HG03558 (cell line): ENCODE results near the gene GP1BA.

Source experiments
- ATAC-seq: cut with Tn5 transposase; IDR thresholded peaks from one replicate; pipeline ENCODE4 v1.9.1; 2021; ENCODE audit warnings: moderate number of reproducible peaks; ENCODE audit not compliant: unreplicated experiment; ENCODE audit errors: extremely low read depth

GP1BA gene

DNA sequence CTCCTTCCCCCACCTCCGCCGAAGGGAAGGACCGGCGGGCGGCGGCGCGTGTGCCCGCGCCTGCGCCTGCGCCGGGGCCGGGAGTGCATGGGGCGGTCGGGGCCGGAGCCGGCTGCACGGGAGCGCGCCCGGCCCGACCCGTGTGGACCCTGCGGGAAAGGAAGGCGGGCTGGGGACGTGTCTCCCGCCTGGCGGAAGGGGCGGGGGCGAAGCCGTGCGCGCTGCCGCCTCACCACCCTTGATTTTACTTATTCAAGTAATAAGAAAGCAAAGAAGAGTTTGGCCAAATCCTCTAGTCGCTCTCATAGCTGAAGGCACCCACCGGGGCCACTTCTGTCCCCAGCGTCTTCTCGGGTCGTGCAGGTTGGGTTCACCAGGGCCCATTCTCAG, 16.8 kb downstream of the GP1BA start:
- no peak for ATAC-seq

DNA sequence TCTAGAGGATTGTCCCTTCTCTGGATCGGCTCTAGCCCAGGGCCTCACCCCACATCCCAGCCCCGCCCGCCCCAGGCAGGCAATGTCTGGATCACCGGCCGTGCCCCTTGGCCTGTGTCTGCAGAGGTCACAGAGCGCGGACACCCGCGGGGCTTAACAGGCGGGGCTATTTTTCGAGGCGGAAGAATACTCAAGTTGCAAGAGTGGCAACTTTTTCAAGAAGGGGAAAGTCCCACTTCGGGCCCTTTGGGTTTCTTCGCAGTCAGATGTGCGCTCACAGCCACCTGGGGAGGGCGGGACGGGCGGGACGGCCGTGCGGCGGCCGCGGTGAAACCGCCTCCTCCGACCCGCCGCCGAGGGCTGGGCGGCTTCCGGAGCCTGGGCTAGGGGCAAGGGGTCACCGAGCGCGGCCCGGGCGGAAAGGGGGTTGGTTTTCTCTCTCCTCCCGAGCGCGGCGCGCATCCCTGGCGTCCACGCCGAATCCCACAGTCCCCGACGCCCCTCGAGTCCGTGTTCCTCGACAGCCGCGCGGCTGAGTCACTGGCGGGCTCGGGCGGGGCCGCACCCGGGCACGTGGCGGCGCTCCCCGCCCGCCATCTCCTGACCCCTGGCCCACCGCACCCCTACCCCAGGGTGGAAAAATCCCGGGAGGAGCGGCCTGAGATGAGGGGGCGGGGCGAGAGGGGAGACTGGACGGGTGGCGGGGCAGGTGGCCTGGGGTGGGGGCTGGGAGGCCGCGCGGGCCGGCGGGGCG, 17.4 kb downstream of the GP1BA start:
- no peak for ATAC-seq

DNA sequence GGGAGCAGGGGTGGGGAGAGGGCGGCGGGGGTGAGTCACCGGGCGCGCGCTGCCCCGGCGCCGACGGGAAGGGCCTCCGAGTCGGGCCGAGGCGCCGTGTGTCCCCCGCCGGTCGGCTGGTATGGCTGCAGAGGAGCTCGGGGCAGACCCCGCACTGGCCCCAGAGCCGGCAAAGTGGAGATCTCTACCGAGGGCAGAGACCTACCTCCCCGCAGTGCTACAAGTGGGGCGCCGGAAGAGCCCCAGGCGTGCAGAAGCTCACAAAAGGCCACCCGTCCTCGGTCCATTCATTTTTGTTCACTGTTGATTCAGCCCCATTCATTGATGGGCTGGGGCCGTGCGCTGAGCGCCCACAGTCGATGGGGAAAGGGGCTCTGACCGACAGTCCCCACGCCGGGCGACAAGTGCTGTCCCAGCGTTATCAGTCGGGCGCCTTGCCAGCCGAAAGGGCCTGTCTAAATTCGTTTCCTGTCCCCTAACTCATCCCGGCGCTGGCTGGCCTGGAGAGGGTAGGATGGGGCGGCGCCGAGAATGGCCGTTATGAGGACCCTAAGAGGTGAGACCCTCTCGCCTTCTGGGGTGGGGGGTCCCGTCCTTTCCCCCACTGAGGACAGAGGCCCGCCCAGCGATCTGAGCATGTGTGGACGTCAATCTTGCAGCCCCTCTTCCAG, 18.1 kb downstream of the GP1BA start:
- no peak for ATAC-seq

DNA sequence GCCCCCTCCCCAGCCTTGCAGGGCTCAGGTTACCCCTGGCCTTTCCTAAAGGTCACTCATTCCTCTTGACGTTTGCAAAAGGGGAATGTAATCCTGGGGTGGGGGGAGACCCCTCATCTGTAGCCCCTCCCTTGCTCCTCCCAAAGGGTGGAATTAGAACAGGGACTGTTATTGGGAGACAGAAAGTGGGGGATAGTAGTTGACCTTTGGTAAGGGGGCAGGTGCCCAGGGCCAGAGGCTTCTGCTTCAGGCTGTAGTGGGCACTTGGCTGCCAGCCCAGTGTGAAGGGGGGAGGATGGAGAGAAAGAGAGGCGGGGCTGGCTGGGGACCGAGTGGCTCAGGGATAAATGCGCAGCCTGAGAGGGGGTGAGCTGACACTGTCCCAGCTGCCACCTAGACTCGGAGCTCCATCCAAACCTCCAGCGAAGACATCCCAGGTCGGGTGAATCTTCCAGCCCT, 18.7 kb downstream of the GP1BA start, which contains the start of gene ENO3:
Gene ENO3, plus strand, starts transcription at position 374 of the 459 bp plus-strand sequence. CDS start 711 bp downstream, outside the sequence.
- ATAC-seq: no peak

DNA sequence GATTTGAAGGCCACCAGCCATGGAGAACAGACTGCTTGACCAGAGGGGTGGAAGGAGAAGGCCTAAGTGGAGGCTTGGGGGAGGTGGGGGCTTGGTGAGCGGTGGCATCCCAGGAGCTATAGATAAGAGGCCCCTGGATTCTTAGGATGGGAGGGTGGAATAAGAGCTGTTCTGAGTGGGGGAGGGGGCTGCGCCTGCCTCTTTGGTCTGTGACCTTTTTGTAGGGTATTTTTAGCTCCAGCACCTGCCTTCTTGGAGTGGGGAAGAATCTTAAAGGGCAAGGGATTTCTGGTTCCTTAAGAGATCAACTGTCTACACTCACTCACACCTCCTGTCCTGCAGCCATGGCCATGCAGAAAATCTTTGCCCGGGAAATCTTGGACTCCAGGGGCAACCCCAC, 19.4 kb downstream of the GP1BA start:
- ATAC-seq: no peak

DNA sequence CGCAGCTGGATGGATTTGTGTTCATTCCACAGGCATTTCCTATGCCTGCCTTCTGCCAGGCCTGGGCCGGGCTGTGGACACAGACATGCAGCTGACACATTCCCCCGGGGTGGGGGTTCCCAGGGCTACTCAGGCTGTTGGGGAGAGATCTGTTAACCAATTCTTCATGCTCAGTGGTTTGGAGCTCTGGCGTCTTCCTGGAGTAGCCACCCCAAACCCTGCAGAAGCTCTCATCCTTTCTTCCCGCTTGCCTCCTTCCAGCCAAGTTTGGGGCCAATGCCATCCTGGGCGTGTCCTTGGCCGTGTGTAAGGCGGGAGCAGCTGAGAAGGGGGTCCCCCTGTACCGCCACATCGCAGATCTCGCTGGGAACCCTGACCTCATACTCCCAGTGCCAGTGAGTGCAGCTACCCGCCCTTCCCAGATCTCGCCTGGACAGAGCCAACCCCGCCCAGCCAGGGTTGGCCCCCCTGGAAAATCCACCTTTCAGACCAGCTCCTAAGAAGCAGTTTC, 21.4 kb downstream of the GP1BA start:
- no peak for ATAC-seq

DNA sequence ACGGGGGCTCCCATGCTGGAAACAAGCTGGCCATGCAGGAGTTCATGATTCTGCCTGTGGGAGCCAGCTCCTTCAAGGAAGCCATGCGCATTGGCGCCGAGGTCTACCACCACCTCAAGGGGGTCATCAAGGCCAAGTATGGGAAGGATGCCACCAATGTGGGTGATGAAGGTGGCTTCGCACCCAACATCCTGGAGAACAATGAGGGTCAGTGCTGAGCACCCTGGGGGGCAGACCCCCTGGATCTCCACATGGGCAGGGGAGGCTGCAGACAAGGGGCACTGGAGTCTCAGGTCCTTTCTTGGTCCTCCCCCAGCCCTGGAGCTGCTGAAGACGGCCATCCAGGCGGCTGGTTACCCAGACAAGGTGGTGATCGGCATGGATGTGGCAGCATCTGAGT, 23.0 kb downstream of the GP1BA start:
- ATAC-seq: no peak

DNA sequence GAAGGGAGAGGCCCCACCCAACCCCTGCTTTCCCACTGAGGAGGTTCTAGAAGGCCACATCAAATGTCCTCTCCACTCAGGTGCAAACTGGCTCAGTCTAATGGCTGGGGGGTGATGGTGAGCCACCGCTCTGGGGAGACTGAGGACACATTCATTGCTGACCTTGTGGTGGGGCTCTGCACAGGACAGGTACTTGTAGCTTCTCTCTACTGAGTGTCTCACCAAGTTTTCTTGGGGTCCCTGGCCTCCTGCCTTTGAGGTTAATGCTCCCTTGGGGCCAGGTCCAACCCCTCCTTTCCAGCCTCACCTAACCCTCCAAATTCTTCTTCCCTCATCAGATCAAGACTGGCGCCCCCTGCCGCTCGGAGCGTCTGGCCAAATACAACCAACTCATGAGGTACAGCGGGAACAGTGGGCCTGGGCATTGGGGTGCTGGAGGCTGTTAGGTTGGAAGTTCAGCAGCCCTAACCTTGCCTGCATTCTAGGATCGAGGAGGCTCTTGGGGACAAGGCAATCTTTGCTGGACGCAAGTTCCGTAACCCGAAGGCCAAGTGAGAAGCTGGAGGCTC, 24.5 kb downstream of the GP1BA start:
- ATAC-seq: no peak

DNA sequence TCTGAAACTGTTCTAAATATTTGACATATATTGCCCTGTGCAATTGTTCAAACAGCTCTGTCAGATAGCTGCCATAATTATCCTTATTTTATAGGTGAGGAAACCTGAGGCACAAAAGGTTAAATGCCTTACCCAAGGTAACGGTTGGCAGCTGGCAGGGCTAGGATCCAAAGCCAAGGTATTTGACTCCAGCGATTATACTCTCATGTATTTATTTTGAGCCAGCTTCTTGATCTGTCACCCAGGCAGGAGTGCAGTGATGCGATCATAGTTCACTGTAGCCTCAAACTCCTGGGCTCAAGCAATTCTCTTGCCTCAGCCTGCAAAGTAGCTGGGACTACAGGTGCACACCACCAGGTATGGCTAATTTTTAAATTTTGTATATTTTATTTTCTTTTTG, 26.0 kb downstream of the GP1BA start:
- ATAC-seq: no peak

DNA sequence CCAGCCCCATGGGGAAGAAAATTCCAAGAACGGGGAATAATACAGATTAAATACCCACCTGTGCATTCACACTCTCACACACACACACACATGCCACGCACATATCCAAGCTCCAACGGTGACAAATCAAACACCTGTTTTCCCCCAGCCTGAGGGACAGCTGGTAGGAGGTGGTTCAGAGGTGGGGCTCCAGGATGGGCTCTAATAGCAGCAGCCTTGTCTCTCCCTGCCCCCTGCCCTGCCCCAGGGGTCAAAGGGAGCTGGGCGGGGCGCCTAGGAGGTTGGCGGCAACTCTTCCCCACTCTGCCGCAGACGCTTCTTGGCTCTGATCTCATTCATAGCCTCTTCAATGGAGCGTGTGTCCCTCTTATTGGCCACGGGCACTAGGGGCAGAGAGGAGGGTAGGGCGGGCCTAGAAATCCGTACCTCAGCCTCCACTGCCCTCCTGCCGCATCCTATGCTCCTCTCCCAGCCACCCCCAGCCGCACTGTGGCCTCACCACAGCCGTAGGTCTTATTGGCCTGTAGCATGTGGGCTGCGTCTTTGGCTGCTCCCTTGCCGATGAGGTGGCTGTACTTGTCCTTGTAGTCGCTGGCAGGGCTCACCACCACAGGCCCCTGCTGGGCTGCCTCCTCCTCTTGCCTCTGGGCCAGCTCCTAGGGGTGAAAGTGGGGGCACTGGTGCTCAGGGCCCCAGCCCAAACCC, 27.3 kb downstream of the GP1BA start:
- ATAC-seq: no peak

DNA sequence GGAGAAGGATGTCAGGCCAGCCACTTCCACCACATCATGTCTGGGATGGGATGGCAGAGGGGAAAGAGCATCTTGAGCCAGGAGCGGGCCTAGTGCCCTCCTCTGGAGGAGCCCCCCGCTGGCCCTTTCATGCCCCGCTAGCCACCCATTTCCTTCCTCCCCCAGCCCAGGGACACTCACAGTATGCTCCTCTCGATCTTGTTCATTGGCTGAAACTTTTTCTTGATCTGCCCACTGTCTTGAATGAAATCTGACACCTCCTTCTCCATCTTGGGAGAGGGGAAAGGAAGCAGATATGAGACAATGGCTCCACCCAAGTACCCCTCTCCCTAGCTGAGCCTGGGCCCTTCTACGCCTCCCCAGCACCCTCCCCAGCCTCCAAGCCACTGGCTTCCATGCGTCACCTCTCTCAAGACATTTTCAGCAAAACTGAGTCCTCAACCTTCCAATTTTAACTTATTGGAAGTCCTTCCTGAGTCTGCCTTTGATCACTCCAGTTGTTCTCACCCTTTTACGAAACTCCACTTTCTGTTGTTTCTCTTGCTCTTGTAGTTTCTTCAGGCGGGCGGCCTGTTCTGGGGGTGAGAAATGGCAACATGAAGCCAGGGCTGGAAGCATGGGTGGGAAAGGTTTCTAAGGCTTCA, 28.3 kb downstream of the GP1BA start:
- no peak for ATAC-seq

DNA sequence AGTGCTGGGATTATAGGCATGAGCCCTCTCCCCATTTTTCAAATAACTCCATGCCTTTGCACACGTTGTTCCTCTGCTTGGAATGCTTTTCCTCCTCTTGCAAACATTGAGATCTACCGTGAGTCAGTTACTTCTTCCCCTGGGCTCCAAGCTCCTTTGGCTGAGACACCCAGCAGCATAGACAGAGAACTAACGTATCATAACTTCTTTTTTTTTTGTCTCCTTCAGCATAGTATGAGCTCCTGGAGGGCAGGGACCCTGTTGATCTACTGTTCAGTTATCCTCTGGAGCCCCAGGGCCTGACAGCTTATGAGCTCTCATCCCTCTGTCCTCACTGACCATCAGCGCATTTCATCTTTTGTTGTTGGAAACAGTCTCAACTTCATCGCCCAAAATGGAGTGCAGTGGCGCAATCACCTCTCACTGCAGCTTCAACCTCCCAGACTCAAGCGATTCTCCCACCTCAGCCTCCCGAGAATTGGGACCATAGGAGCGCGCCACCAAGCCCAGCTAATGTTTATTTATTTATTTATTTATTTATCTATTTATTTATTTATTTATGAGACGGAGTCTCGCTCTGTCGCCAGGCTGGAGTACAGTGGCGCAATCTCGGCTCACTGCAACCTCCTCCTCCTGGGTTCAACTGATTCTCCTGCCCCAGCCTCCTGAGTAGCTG, 33.4 kb downstream of the GP1BA start:
- ATAC-seq: no peak

DNA sequence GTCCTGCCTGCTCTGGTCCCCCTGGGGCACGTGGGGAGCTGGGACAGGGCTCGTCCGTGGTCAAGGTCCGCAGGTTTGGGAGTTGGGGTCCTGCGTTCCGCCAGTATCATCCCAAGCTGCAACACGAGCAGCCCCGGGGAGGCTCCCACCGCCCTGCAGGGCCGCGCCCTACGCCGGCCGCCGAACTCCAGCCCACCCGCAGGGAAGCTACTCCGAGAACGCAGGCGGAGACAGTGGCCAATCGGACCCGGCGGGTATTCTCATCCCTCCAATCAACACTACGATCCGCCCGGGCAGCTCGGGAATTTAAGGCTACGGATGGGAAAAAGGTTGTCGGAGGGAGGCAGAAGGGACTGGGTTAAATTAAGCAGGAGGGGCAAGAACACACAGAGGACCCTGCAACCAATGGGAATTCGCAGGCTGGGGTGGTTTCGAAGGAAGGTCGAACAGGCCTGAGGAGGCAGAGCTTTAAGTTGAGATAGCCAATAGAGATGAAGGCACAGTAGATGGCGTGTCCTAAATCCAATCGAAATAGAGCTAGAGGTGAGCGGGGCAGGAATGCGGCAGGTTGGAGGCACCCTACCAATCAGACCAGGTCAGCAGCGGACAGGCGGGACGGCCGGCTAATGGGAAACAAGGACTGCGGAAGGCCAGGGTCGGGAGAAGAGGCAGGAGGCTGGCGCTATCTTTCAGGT, 34.9 kb downstream of the GP1BA start:
- peak; percentile 54 for ATAC-seq

DNA sequence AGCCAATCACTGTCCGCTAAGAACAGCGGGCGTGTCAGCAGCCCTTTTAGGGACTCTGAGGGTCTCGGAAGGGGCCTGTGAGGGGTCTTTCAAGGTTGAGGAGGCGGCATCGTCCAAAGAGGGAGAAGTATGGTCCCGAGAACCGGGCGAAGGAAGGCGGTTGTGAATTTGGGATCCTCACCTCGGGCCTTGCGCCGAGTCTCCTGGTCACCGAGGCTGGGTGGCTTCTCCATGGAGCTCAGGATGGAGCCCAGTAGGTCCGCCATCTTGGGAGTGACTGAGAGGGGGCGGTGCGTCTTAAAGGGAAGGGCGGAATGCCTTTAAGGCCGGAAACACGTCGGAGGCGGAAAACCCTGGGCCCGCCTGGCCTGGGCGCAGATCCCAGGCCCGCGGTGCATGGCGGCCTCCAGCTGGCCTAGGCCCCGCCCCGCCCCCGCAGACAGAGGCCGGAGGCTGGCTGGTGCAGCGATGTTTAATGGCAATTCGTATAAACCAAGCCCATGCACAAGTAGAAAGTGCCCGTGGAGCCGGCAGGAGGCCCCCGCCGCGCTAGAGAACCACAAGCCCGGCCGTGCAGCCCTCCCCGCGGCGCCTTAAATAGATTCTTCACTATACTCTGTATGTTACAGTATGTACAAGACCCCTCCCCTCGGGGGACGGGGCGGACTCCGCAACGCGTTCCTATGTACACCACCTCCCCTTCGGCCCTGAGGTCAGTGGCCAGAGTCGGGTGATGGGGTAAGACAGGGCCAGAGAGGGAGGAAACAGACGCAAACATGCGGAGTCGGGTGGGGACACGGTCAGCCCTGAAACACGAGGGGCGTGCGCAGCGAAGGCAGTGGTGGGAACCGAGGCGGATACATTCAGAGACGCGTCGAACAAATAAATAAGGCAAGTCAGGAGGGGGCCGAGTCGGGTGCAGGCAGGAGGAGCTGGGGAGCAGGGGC, 35.7 kb downstream of the GP1BA start, which contains the start of gene SPAG7:
Gene SPAG7, minus strand, starts transcription at position 279 of the 947 bp plus-strand sequence. Its CDS starts 13 bp downstream, at position 266.
- ATAC-seq: peak; percentile 35

DNA sequence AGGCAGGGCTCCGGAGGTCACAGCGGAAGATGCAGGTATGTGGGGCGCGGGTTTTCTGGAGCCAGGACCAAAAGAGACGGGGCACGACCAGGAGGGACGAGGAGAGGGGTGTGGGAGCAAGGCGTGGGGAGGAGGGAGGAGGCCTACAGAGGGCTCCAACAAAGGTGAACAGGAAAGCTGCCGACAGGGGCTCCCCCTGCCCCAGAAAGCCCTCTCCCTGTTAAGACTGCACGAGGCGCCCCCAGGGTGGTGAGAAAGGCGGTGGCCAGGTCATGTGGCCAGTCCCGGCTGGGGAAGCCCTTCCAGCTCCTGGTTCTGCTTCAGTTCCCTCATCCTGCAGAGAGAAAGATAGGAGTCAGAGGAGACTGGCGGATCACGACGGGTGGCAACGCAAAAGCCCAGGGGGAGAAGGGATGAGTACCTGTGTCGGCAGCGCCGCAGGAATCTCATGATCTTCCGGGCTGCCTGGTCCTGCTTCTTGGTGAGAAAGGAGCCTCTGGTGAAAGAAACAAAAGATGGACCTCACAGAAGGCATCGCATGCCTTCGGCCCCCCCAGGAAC, 36.5 kb downstream of the GP1BA start:
- no peak for ATAC-seq

DNA sequence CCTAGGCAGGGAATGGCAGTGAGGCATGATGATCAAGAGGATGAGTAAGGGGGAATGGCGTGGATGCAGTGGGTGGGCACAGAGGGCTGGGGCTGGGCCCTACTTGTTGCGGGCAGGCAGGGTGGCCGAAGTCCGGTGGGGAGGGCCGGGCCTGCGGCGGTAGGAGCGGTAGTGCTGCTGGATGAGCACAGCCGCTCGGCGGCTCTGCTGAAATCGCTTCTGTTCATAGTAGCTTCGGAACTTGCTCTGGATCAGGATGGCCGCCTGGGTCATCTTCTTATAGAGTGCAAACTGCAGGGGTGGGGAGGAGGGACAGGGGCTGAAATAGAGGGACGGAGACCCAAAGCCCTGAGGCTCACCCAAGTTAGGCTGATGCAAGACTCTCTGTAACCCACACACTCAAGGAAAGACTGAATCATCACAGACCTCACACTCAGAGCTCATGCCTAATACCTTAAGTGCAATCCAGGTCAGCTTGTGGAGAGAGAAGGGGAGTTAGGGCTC, 37.0 kb downstream of the GP1BA start:
- ATAC-seq: no peak

DNA sequence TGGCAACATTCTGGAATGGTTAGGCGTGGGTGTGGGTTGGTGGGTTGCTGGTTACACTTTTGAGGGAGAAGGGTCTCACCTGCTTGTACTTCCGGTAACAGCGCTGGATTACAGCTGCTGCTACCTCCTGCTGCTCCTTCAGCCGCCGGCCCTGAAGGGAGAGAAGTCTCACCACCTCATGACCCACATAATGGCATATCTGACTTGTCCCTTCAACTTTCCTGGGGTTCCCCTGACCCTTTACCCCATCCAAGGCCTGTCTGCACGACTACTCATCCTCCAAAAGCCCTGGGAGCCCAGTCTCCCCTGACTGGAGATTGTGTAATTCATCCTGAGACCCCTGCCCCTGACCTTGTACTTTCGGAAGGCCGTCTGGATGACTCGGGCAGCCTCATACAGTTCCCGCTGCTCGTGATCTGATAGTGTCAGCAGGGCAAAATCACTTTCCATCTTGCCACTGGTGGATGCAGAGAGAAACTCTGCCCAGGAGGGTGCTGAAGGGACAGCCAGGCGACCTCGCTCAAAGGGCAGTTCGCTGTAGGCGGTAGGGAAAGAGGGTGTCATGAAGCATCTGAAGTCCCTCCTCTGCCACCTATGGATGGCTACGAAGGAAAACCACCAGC, 37.6 kb downstream of the GP1BA start:
- ATAC-seq: no peak
